Measurements from ENCODE around the gene KRTAP5-11.

DNA sequence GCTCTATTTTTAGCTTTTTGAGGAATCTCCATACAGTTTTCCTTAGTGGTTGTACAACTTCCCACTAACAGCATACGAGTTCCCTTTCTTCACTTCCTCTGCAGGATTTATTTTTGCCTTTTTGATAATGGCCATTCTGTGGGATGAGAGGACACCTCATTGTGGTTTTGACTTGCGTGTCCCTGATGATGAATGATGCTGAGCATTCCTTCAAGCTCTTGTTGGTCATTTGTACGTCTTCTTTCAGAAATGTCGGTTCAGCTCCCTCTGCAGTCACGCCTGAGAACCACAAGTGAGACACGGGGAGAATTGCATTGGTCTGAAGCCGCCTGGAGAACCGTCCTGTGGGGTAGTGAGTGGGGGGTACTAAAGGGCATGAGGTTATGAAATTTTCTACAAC is 19.3 kb downstream of the KRTAP5-11 start:
- TF ChIP-seq, protein P1, sequence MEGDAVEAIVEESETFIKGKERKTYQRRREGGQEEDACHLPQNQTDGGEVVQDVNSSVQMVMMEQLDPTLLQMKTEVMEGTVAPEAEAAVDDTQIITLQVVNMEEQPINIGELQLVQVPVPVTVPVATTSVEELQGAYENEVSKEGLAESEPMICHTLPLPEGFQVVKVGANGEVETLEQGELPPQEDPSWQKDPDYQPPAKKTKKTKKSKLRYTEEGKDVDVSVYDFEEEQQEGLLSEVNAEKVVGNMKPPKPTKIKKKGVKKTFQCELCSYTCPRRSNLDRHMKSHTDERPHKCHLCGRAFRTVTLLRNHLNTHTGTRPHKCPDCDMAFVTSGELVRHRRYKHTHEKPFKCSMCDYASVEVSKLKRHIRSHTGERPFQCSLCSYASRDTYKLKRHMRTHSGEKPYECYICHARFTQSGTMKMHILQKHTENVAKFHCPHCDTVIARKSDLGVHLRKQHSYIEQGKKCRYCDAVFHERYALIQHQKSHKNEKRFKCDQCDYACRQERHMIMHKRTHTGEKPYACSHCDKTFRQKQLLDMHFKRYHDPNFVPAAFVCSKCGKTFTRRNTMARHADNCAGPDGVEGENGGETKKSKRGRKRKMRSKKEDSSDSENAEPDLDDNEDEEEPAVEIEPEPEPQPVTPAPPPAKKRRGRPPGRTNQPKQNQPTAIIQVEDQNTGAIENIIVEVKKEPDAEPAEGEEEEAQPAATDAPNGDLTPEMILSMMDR (IDR thresholded peaks at IDR 0.05): peak; percentile 54
- TF ChIP-seq ZFX (IDR thresholded peaks at IDR 0.05; ENCODE audit: borderline replicate concordance): no peak

Data from 22Rv1 (cell line).